Peyer's patch (tissue), 4 donors: ENCODE measurements around the gene SZT2.

Source experiments
- POLR2A ChIP-seq, 2 donors: fragments of 450-650 bp; IDR thresholded peaks; one replicate each; pipeline ENCODE4 v1.5.1; 2017; ENCODE audit warnings: antibody characterized with exemption in 2 of 2, mild to moderate bottlenecking in 2 of 2, moderate library complexity in 2 of 2
- TF ChIP-seq, protein P1 (sequence below), 6 experiments: fragments of 450-650 bp in 4 of 6; fragments of 200-600 bp in 2 of 6; sonication (generic) in 1 of 6; IDR thresholded peaks; one replicate each; pipeline ENCODE4 v1.5.1; 2017 to 2019; ENCODE audit warnings: antibody characterized with exemption in 6 of 6, mild to moderate bottlenecking in 3 of 6, moderate library complexity in 1 of 6

DNA sequence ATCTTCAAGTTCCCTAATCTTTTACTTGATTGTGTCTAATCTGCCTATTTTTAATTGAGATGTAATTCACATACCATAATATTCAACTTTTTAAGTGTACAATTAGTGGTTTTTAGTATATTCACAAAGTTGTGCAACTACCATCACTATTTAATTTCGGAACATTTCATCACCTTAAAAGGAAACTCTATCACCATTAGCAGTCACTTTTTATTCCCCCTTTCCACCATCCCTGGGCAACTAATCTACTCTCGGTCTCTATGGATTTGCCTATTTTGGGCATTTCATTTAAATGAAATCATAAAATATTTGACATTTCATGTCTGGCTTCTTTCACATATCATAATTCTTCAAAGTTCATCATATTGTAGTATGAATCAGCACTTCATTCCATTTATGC, 94.7 kb downstream of the SZT2 start:
- TF ChIP-seq POLR2A (IDR thresholded peaks at IDR 0.05), result no peak
- TF ChIP-seq, protein P1, sequence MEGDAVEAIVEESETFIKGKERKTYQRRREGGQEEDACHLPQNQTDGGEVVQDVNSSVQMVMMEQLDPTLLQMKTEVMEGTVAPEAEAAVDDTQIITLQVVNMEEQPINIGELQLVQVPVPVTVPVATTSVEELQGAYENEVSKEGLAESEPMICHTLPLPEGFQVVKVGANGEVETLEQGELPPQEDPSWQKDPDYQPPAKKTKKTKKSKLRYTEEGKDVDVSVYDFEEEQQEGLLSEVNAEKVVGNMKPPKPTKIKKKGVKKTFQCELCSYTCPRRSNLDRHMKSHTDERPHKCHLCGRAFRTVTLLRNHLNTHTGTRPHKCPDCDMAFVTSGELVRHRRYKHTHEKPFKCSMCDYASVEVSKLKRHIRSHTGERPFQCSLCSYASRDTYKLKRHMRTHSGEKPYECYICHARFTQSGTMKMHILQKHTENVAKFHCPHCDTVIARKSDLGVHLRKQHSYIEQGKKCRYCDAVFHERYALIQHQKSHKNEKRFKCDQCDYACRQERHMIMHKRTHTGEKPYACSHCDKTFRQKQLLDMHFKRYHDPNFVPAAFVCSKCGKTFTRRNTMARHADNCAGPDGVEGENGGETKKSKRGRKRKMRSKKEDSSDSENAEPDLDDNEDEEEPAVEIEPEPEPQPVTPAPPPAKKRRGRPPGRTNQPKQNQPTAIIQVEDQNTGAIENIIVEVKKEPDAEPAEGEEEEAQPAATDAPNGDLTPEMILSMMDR (IDR thresholded peaks at IDR 0.05), result no peak
